ENCODE data around the gene ZBTB7C. TPM values are rescaled to one million over a fixed set of nuclear protein-coding genes. Genes with fewer than 3 reads are reported as not detected.

Gene ZBTB7C
- total and polyA plus RNA-seq, 2 of the 8 experiments (the other 6 are each of a cell fraction or from before 2014, with no cell fraction given), result 0.15 to 0.45 TPM

- no peak for TF ChIP-seq SIRT6 (IDR thresholded peaks at IDR 0.05; ENCODE audit: low read length)
These were observed 385.1 kb downstream of the ZBTB7C start (continued) for GRCh38 chr18:48024009-48024512.
